Measurements from ENCODE around the gene CSRNP3. TPM values are rescaled to one million over a fixed set of nuclear protein-coding genes. Genes with fewer than 3 reads are reported as not detected.

The CSRNP3 gene
- total RNA-seq, 2 donors from 2014 or later: not detected

GRCh38 chr2:165667375-165667774 lies 197.9 kb downstream of the CSRNP3 start:
- no peak for DNase-seq
- no peak for ATAC-seq (replicated peaks in 1 of 2)
- Mint-ChIP-seq H3K9me3 (peaks cover 18 to 24% of the 10 kb centered on the region in 2 donors), H3K27me3 (ENCODE audit: low read depth) (peaks cover 5% of the 10 kb centered on the region), H3K4me1 (ENCODE audit: low read depth) (no peaks in the 10 kb centered on the region), H3K27ac (no peak overlapping the region), H3K36me3 (ENCODE audit: insufficient read depth in 2 of 2) (peaks cover 0 to 4% of the 10 kb centered on the region in 2 donors), H3K4me3 (no peak overlapping the region)

- Mint-ChIP-seq H3K27ac (no peak overlapping the region), H3K36me3 (ENCODE audit: insufficient read depth in 2 of 2) (no peaks in the 10 kb centered on the region), H3K9me3 (peaks cover 6% of the 10 kb centered on the region in 2 donors), H3K27me3 (ENCODE audit: low read depth) (no peaks in the 10 kb centered on the region), H3K4me1 (ENCODE audit: low read depth) (no peaks in the 10 kb centered on the region), H3K4me3 (no peak overlapping the region)
- ATAC-seq (replicated peaks in 1 of 2) (no peak), DNase-seq (no peak)
These were observed 205.3 kb downstream of the CSRNP3 start for GRCh38 chr2:165674780-165675179.

- H3K9me3 Mint-ChIP-seq: peaks cover 6% of the 10 kb centered on the region in 2 donors
- H3K36me3 Mint-ChIP-seq (ENCODE audit: insufficient read depth in 2 of 2): no peaks in the 10 kb centered on the region
- no peaks in the 10 kb centered on the region for H3K27me3 Mint-ChIP-seq (ENCODE audit: low read depth)
- ATAC-seq (replicated peaks in 1 of 2) (no peak), DNase-seq (no peak)
- H3K4me3 Mint-ChIP-seq: no peak overlapping the region
- no peak overlapping the region for H3K27ac Mint-ChIP-seq
- no peaks in the 10 kb centered on the region for H3K4me1 Mint-ChIP-seq (ENCODE audit: low read depth)
These were observed 206.1 kb downstream of the CSRNP3 start for GRCh38 chr2:165675551-165675968.

GRCh38 chr2:165678882-165679281 lies 209.4 kb downstream of the CSRNP3 start:
- H3K36me3 Mint-ChIP-seq (ENCODE audit: insufficient read depth in 2 of 2): no peaks in the 10 kb centered on the region
- H3K9me3 Mint-ChIP-seq: no peaks in the 10 kb centered on the region
- H3K27ac Mint-ChIP-seq: no peak overlapping the region
- ATAC-seq (replicated peaks in 1 of 2) (no peak), DNase-seq (no peak)
- no peak overlapping the region for H3K4me3 Mint-ChIP-seq
- H3K27me3 Mint-ChIP-seq (ENCODE audit: low read depth): peaks cover 2% of the 10 kb centered on the region
- H3K4me1 Mint-ChIP-seq (ENCODE audit: low read depth): no peaks in the 10 kb centered on the region

GRCh38 chr2:165679621-165680020 lies 210.1 kb downstream of the CSRNP3 start:
- Mint-ChIP-seq H3K9me3 (no peaks in the 10 kb centered on the region), H3K27ac (no peak overlapping the region), H3K27me3 (ENCODE audit: low read depth) (peaks cover 5% of the 10 kb centered on the region), H3K4me3 (no peak overlapping the region), H3K36me3 (ENCODE audit: insufficient read depth in 2 of 2) (no peaks in the 10 kb centered on the region), H3K4me1 (ENCODE audit: low read depth) (no peaks in the 10 kb centered on the region)
- DNase-seq (no peak), ATAC-seq (replicated peaks in 1 of 2) (no peak)

GRCh38 chr2:165681841-165682240 lies 212.3 kb downstream of the CSRNP3 start:
- Mint-ChIP-seq H3K27ac (no peak overlapping the region), H3K4me3 (no peak overlapping the region), H3K27me3 (ENCODE audit: low read depth) (peaks cover 5% of the 10 kb centered on the region), H3K36me3 (ENCODE audit: insufficient read depth in 2 of 2) (no peaks in the 10 kb centered on the region), H3K9me3 (no peaks in the 10 kb centered on the region), H3K4me1 (ENCODE audit: low read depth) (no peaks in the 10 kb centered on the region)
- ATAC-seq (replicated peaks in 1 of 2): no peak
- no peak for DNase-seq

GRCh38 chr2:165682546-165682945 lies 213.0 kb downstream of the CSRNP3 start:
- Mint-ChIP-seq H3K4me1 (ENCODE audit: low read depth) (no peaks in the 10 kb centered on the region), H3K9me3 (no peaks in the 10 kb centered on the region), H3K36me3 (ENCODE audit: insufficient read depth in 2 of 2) (no peaks in the 10 kb centered on the region), H3K4me3 (no peak overlapping the region), H3K27me3 (ENCODE audit: low read depth) (peaks cover 5% of the 10 kb centered on the region), H3K27ac (no peak overlapping the region)
- DNase-seq (no peak), ATAC-seq (replicated peaks in 1 of 2) (no peak)

GRCh38 chr2:165686800-165687199 lies 217.3 kb downstream of the CSRNP3 start:
- no peak for DNase-seq
- H3K4me3 Mint-ChIP-seq: no peak overlapping the region
- peaks cover 5% of the 10 kb centered on the region for H3K27me3 Mint-ChIP-seq (ENCODE audit: low read depth)
- no peak overlapping the region for H3K27ac Mint-ChIP-seq
- no peaks in the 10 kb centered on the region for H3K9me3 Mint-ChIP-seq
- H3K36me3 Mint-ChIP-seq (ENCODE audit: insufficient read depth in 2 of 2): no peaks in the 10 kb centered on the region
- no peaks in the 10 kb centered on the region for H3K4me1 Mint-ChIP-seq (ENCODE audit: low read depth)
- no peak for ATAC-seq (replicated peaks in 1 of 2)

GRCh38 chr2:165687426-165688002 lies 218.0 kb downstream of the CSRNP3 start:
- Mint-ChIP-seq H3K4me3 (no peak overlapping the region), H3K36me3 (ENCODE audit: insufficient read depth in 2 of 2) (no peaks in the 10 kb centered on the region), H3K27ac (no peak overlapping the region), H3K27me3 (ENCODE audit: low read depth) (peaks cover 5% of the 10 kb centered on the region), H3K4me1 (ENCODE audit: low read depth) (no peaks in the 10 kb centered on the region), H3K9me3 (no peaks in the 10 kb centered on the region)
- ATAC-seq (replicated peaks in 1 of 2) (no peak), DNase-seq (no peak)

- no peaks in the 10 kb centered on the region for H3K4me1 Mint-ChIP-seq (ENCODE audit: low read depth)
- peaks cover 8% of the 10 kb centered on the region for H3K27me3 Mint-ChIP-seq (ENCODE audit: low read depth)
- H3K36me3 Mint-ChIP-seq (ENCODE audit: insufficient read depth in 2 of 2): no peaks in the 10 kb centered on the region
- ATAC-seq (replicated peaks in 1 of 2) (no peak), DNase-seq (no peak)
- no peak overlapping the region for H3K4me3 Mint-ChIP-seq
- no peaks in the 10 kb centered on the region for H3K9me3 Mint-ChIP-seq
- H3K27ac Mint-ChIP-seq: no peak overlapping the region
These were observed 222.1 kb downstream of the CSRNP3 start for GRCh38 chr2:165691615-165692014.

GRCh38 chr2:165692906-165693305 lies 223.4 kb downstream of the CSRNP3 start:
- Mint-ChIP-seq H3K27ac (no peak overlapping the region), H3K4me3 (no peak overlapping the region), H3K36me3 (ENCODE audit: insufficient read depth in 2 of 2) (no peaks in the 10 kb centered on the region), H3K9me3 (no peaks in the 10 kb centered on the region), H3K27me3 (ENCODE audit: low read depth) (peaks cover 18% of the 10 kb centered on the region), H3K4me1 (ENCODE audit: low read depth) (no peaks in the 10 kb centered on the region)
- ATAC-seq (replicated peaks in 1 of 2): no peak
- DNase-seq: no peak

- Mint-ChIP-seq H3K4me1 (ENCODE audit: low read depth) (no peaks in the 10 kb centered on the region), H3K27me3 (ENCODE audit: low read depth) (peaks cover 18% of the 10 kb centered on the region), H3K9me3 (no peaks in the 10 kb centered on the region), H3K36me3 (ENCODE audit: insufficient read depth in 2 of 2) (no peaks in the 10 kb centered on the region), H3K4me3 (no peak overlapping the region), H3K27ac (no peak overlapping the region)
- DNase-seq (no peak), ATAC-seq (replicated peaks in 1 of 2) (no peak)
These were observed 224.3 kb downstream of the CSRNP3 start for GRCh38 chr2:165693838-165694237.

- Mint-ChIP-seq H3K4me1 (ENCODE audit: low read depth) (no peaks in the 10 kb centered on the region), H3K27ac (no peak overlapping the region), H3K4me3 (no peak overlapping the region)
These were observed 228.4 kb downstream of the CSRNP3 start for GRCh38 chr2:165697748-165698443.

GRCh38 chr2:165698444-165698884 lies 229.0 kb downstream of the CSRNP3 start:
- DNase-seq (peak; percentile 4 to 5), ATAC-seq (replicated peaks in 1 of 2) (peak in 1 of 2 donors; percentile 48)
- Mint-ChIP-seq H3K4me1 (ENCODE audit: low read depth) (no peaks in the 10 kb centered on the region), H3K27me3 (ENCODE audit: low read depth) (peaks cover 18% of the 10 kb centered on the region), H3K27ac (no peak overlapping the region), H3K36me3 (ENCODE audit: insufficient read depth in 2 of 2) (no peaks in the 10 kb centered on the region), H3K9me3 (no peaks in the 10 kb centered on the region), H3K4me3 (no peak overlapping the region)

More at GRCh38 chr2:165697748-165698443, 228.4 kb downstream of the CSRNP3 start:
- Mint-ChIP-seq H3K36me3 (ENCODE audit: insufficient read depth in 2 of 2) (no peaks in the 10 kb centered on the region), H3K9me3 (no peaks in the 10 kb centered on the region), H3K27me3 (ENCODE audit: low read depth) (peaks cover 18% of the 10 kb centered on the region)
- ATAC-seq (replicated peaks in 1 of 2) (no peak), DNase-seq (no peak)
